ENCODE measurements around the gene ACTA2.
A peak's percentile ranks its signal among the peaks of the same experiment; 100 is the strongest.
"Not testable (repeated sequence)": the region's sequence is repeated elsewhere in the genome, so short reads cannot be mapped to it uniquely, and the experiment has no call there.

ACTA2 gene

DNA sequence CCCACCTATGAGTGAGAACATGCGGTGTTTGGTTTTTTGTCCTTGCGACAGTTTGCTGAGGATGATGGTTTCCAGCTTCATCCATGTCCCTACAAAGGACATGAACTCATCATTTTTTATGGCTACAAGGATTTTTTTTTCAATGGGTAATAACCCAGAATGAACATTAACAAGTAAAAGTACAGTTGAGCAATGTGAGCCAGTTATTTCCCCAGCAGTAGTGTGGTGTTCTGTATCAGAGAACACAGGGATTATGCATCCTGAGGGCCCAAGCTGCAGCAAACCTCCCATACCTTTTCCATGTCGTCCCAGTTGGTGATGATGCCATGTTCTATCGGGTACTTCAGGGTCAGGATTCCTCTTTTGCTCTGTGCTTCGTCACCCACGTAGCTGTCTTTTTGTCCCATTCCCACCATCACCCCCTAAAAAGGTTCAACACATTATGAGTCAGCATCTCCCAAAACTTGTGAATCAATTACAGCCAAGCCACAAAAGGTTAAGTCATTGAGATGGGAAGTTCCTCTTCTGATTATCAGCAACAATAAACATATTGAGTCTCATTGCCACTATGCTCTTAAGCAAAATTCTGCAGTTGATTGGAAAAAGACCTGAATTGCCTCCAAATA is 5.5 kb downstream of the ACTA2 start:
- no peak for DNase-seq

DNA sequence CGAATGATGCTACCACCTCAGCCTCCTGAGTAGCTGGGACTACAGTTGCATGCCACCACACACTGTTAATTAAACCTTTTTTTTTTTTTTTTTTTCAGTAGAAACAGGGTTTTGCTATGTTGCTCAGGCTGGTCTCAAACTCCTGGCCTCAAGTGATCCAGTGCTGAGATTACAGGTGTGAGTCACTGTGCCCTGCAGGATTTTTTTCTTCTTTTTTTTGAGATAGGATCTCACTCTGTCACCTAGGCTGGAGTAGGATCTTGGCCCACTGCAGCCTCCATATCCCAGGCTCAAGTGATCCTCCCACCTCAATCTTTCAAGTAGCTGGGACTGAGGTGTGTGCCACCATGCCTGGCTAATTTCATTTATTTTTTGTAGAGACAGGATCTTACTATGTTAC is 6.4 kb downstream of the ACTA2 start:
- DNase-seq = no peak

DNA sequence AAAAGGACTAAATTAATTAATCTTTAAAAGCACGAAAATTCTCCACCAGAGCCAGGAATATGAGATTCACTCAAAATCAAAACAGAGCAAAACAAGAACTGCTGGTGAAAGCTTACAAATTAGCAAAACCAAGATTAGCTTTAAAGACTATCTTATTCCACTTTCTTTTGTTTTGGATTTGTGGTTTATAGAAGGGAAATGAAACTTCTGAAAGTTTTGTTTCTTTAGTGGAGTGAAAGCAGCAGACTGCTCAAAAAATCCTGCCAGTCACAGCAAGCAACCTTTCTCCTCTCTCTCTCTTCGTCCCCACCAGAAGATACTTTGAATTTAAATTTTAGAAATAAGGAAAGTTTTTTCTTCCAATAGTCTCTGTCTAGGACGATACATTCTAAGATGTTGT is 7.8 kb downstream of the ACTA2 start:
- no peak for DNase-seq

DNA sequence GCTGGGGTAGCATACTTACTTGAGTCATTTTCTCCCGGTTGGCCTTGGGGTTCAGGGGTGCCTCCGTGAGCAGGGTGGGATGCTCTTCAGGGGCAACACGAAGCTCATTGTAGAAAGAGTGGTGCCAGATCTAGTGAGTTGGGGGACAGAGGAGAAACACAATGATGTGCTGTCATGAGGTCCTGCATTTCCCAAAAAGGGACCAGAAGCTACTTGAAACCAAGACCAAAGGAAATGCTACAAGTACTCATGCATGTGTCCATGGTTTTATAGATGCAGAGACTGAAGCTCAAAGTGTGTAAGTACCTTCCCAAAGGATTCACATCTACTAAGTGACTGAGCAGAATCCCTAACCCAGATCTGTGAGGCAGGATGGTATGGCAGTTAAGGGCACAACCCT is 8.8 kb downstream of the ACTA2 start:
- DNase-seq = no peak

DNA sequence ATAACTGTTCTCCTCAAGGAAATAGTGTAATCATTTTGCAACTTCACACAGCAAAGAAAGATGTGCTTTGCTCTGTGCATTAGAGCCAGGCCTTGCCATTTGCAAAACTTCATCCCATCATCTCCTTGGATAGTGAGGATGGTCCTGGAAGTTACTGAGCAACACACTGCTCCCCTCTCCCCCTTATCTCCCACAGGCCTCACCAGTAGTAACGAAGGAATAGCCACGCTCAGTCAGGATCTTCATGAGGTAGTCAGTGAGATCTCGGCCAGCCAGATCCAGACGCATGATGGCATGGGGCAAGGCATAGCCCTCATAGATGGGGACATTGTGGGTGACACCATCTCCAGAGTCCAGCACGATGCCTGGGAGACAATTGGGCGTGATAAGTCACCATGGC is 11.5 kb downstream of the ACTA2 start:
- DNase-seq = no peak

DNA sequence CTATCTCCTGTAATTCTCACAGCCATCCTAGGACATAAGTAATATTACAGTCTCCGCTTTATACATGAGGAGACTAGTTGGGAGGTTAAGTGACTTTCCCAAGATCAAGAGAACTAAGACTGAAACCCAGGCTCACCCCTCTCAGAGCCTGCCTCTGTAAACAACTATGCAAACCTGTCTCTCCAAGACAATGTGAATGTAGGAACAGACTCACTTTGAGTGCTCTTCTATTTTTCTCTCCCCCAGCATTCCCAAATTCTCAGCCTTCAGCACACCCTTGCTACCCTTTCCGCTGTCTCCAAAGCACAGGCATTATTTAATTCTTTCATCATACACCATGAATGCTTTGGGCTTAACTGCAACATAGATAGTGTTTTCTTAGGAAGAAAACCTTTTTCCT is 13.6 kb downstream of the ACTA2 start:
- DNase-seq = no peak

DNA sequence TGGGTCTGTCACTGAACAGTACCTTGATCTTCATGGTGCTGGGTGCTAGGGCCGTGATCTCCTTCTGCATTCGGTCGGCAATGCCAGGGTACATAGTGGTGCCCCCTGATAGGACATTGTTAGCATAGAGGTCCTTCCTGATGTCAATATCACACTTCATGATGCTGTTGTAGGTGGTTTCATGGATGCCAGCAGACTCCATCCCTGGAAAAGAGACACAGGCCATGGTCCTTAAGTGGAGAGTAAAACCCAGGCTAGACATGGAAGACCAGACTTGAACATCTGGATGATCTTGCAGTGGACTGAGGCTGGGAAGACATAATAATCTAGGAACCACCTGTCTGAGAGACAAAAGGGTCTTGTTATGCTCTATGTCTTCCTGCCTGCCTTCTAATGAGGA is 14.5 kb downstream of the ACTA2 start:
- DNase-seq = no peak

DNA sequence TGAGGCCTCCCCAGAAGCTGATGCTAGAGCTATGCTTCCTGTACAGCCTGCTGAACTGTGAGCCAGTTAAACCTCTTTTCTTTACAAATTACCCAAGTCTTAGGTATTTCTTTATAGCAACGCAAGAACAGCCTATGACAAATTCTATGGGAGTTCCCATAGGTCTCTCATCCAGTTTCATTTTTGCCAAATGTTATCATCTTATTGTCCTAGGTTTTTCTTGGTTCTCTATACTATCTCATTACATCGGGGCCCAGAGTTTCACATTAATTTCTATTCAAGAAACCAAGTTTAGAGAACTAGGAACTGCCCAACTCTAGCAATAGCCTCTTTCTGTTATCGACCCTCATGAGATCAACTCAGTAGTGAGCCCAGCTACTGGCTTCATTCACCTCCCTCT is 15.9 kb downstream of the ACTA2 start:
- no peak for DNase-seq

DNA sequence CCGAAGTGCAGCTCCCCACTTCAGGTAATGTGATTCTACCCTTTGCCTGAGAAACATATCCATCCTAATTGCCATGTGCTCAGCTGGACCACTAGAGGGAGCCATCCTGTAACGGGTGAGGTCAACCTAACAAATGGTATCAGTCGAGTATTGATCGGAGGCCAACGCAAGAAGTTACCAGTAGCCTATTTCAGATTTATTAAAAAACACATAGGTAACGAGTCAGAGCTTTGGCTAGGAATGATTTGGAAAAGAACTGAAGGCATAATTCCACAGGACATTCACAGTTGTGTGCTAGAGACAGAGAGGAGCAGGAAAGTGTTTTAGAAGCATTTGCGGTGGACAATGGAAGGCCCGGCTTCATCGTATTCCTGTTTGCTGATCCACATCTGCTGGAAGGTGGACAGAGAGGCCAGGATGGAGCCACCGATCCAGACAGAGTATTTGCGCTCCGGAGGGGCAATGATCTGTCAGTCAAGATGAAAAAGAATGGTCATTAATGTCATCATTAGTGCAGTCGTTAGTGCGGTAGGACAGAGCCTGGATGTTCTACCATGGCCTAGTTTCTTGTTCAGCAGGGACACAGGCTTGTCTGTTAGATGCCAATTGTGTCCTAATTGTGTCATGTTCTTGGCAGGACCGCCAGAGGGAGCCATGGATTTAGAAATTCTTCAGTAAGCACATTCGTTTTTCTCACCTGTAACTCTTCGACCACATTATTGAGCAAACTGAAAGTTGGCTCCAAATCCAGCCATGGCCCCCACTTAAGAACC is 17.5 kb downstream of the ACTA2 start:
- peak; percentile 69 for DNase-seq

DNA sequence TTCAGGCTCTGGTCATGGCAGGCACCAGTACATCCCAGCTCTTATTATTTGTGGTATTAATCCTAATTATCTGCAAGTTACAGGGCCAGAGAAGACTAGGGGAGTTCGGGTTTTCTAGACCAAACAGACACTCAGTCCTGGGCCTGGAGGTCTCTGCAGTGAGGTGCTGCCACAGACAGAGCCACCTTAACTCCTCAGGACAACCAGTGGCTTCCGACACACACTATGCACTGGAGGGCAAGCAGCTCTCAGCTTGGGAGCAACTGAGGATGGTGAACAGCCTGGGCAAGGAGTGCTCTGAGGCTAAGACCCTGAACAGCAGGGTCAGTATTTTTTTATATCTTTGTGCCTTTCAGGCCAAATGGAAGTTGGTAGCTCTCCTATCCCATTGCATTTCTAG is 19.0 kb downstream of the ACTA2 start:
- DNase-seq = no peak

DNA sequence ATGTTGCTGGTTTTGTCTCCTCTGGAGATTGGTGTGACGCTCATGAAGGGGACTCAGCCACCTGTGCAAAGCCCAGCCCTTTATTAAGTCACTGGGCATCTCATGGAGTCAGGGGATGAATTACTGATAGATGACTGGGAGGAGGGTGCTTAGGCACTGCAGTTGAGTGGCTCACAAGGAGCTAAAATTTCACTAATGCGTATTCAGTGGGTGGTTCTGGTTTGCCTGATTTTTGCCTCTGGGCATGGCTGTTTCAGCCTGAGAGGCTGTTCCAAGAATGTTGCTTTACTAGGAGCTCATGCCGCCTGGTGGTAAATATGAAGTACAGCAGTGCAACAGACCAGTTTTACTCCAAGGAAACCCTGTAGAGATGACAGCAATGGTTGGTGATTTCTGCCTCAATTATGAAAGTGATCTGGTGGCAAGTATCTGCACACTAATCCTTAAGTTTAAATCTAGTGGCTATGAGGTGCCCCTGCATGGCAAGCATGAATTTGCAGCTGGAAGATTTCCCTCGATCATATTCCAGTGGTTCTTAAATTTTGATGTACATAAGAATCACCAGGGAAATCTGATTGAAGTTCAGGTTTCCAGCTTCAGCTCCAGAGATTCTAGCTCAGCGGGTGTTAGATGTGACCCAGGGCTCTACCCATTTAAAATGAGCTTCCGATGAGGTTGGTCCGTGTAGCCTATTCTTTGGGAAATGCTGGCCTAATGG is 19.9 kb downstream of the ACTA2 start:
- peak; percentile 58 for DNase-seq

DNA sequence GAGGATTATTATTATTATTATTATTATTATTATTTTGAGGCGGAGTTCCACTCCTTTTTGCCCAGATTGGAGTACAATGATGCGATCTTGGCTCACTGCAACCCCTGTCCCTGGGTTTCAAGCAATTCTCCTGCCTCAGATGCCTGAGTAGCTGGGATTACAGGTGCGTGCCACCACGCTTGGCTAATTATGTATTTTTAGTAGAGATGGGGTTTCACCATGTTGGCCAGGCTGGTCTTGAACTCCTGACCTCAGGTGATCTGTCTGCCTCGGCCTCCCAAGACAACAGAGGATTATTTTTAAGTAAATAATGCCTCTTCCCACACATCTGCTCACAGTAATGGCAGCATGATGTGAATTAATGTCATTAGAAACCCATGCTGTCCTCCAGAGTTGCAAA is 20.5 kb downstream of the ACTA2 start:
- not testable (repeated sequence) for DNase-seq

DNA sequence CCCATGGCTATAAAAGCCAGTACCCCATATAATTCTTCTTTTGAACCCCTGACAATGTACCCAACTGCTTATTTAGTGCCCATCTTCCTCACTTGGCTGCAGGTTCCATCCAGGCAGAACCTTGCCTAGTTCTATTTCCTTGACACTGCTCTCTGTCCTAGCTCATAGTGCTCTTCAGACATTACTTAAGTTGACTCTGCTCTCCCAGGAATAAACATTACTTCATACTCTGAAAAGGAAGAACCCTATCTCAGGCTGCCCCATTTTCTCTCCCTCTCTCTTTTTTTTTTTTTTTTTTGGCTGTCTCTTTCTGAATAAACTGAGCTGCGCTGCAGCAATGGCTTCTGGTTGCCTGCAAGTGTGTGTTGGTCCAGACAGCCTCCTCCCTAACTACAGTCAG is 21.0 kb downstream of the ACTA2 start:
- no peak for DNase-seq

DNA sequence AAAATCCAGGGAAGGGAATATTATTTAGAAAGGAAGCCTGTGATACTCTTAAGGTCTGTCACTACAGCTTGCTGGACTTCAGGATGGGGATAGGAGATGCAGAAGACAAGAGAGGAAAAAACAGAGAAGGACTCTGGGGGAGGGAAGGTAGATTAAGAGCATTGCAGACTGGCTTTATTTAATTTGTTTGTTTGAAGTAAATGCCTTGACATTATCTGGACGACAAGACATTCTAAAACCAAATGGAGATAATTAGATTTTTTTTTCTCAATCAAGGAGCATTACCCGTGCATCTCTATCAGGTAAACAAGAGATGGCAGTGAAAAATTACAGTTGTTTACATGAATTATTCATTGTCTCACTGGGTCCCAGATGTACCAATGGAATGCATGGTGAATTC is 24.3 kb downstream of the ACTA2 start:
- no peak for DNase-seq

DNA sequence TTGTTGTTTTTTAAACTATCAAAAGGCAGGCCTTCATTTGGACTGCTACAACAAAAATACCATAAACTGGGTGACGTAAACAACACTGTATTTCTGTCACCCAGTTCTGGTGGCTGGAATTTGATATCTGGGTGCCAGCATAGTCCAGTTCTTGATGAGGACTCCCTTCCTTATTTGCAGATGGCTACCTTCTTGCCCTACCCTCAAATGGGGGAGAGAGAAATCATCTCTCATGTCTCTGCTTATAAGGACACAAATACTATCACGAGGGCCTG is 25.2 kb downstream of the ACTA2 start:
- DNase-seq = no peak

DNA sequence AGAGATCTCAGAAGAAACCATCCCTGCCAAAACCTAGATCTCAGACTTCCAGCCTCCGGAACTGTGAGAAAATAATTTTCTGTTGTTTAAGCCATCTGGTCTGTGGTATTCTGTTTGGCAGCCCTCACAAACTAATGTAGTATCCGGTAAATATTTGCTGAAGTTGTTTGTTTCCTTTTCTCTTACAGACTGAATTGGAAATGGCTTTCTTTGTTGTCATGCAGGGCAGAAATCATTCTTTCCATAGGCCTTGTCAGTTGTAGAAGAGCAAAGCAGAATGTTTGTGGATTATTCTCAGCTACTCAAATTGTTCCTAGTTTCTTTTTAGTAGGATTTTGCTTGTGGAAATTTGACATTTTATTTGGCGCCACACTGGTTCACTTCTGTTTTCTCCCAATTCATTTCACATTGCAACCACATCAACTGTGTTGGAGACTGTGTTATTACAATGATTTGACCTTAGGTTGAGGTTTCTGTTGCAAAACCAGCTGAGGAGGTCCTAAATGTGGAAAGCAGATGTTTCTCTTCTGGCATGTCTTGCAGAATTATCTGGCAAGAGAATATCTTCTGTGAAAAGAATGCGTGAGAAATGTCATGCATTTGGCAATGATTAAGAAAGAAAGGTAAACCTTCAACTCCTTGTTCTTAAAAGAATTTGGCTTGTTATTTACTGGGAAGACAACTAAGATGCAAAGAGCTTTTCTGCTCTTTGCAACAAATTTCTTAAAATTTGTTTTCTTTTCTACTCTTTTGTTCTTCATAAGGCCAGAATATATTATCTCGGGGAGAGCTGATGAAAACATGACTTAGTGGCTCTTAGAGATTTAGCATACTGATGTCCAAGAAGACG is 25.8 kb downstream of the ACTA2 start:
- DNase-seq = peak; percentile 5

DNA sequence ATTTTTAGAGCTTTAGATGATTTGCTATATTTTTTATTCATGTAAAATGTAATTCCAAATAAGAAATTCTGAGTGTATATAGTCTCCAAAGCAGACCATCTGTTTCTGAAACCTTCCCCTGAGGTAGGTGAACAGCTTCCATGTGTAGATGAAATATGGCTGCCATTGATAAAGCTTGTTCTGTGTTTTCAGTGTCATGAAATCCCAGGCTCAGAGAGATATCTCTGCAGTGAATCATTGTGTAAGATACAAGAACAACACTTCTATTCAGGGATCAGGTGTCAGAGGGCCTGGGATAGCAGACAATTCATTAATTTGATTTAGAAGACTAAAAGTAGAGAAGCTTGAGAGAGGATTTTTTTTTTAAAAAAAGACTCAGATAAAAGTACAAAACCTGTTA is 29.1 kb downstream of the ACTA2 start:
- no peak for DNase-seq

DNA sequence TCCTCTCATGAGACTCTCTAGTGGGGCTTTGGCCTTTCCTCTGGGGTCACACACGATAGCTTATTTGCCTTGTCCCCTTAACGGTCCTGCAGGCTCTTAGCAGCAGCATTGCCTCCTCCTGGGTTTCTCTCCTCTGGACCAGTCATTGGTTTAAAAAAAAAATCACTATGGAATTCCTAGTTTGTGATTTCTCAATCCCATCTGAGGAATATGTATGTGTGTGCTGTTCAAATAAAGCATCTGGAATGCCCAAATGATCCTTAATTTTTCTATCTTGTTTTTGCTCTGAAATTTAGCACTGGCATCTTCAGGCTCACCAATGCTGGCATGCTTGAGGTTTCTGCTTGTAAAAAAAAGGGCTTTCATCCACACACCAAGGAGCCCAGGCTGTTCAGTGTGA is 30.5 kb downstream of the ACTA2 start:
- no peak for DNase-seq

DNA sequence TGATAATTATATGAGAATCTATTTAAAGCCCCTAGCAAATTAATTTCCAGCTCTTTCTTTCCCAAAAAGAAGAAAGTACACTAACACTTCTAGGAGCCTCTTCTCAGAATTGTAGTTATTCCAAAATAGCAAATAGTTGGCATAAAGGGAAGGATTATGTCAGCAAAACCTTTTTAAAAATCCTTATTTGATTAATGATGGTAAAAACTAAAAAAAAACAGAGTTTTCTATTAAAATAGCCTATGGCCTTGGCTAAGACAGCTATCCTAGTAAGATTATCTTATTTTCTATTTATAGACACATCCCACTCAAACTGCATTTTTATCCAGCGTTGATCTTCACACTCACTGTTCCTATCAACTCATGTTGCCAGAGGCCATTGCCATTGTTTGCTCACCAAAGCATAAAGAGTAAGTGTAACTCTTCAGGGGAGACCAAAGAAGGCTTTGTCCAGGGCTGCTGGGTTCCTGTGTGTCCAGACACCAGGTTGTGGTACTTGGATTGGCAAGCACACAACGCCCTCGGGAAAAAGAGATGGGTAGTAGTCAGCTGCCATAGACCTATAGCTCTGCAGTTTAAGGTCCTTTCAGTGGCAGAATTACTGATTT is 31.5 kb downstream of the ACTA2 start:
- DNase-seq = no peak

DNA sequence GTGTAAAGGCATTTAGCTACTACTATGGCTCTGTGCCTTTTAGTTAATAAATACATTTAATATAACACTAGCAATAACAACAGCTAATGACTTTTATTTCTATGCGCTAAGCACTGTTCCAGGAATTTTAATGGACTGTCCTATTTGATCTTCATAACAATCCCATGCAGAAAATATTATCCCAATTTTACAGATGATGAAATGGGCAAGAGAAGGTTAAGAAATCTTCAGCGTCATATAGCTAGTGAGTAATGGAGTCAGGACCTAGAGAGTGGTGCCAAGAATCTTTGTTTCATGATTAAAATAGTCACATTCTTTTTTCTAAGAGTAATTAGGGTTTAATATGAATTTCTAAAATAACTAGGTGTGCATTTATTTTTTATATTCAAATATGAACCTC is 32.4 kb downstream of the ACTA2 start:
- no peak for DNase-seq

DNA sequence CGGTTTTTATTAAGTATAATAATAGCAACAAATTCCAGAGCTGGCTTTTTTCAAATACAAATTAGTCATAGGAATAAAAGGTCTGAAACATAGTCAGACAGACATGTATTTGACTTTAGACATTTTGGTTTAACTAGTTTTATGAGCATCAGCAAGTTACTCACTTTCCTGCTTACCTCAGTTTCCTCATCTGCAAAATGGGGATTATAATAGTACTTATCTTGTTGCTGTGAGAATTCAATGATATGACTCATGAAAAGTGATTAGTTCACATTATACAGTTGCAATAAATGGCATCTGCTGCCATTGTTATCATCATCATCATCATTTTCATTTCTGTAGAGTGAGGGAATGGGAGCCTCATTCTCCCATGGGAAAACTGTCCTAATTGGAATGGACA is 33.5 kb downstream of the ACTA2 start:
- DNase-seq = no peak

DNA sequence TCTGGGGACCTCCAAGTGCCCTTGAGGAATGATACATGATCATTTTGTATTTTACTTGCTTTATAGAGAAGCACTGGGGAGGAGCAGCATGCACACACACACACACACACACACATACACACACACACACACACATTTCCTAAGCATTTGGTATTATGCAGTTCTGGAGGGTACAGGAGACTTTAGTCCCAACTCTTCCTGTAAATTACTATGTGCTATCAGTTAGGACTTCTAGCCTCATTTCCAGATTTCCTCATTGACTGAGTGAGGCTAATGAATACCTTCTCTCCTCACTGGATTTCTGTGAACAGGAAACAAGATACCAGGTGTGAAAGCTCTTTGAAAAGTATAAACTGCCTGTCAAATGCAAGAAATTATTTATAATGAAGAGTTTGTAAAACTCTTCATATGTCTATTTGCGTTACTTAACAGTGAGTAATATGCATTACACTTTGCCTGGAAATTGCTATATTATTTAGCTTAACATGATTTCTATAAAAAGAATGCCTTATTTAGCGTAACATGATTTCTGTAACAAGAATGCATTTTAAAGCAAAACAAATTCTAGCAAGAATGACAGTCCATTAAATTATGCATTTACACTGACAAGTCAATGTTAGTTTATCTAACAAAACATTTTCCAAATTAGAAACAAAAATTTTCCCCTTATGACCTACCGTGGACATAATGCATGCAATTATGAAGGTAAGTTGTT is 34.2 kb downstream of the ACTA2 start:
- no peak for DNase-seq

DNA sequence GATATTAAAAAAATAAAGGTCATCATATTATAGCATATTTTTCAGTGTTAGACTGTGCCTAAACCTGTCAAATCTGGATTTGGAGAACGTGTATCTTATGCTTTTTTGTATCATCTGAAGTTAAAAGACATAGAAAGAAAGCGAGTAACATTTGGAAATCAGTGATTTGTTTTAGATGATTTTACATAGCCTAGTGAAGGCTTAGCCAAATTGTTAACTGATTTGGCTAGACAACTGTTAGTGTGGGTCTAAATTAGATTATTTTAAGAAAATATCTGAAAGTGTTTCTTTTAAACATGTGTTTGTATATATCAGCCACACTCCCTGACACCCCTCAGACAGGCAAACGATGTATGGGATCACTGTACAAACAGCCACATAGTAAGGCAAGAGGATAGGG is 35.6 kb downstream of the ACTA2 start:
- DNase-seq = no peak

All from NCI-H2029 treated with DMSO at 0.1 percent for 48 hours (cell line).